GM18907 (cell line): Measurements from ENCODE around the gene PHAX.
"Not testable (repeated sequence)": the region's sequence is repeated elsewhere in the genome, so short reads cannot be mapped to it uniquely, and the experiment has no call there.

Experiments
- ATAC-seq: cut with Tn5 transposase; IDR thresholded peaks from one replicate; pipeline ENCODE4 v1.9.1; 2021; ENCODE audit warnings: mild to moderate bottlenecking, moderate library complexity; ENCODE audit not compliant: unreplicated experiment

Gene PHAX, protein sequence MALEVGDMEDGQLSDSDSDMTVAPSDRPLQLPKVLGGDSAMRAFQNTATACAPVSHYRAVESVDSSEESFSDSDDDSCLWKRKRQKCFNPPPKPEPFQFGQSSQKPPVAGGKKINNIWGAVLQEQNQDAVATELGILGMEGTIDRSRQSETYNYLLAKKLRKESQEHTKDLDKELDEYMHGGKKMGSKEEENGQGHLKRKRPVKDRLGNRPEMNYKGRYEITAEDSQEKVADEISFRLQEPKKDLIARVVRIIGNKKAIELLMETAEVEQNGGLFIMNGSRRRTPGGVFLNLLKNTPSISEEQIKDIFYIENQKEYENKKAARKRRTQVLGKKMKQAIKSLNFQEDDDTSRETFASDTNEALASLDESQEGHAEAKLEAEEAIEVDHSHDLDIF

DNA sequence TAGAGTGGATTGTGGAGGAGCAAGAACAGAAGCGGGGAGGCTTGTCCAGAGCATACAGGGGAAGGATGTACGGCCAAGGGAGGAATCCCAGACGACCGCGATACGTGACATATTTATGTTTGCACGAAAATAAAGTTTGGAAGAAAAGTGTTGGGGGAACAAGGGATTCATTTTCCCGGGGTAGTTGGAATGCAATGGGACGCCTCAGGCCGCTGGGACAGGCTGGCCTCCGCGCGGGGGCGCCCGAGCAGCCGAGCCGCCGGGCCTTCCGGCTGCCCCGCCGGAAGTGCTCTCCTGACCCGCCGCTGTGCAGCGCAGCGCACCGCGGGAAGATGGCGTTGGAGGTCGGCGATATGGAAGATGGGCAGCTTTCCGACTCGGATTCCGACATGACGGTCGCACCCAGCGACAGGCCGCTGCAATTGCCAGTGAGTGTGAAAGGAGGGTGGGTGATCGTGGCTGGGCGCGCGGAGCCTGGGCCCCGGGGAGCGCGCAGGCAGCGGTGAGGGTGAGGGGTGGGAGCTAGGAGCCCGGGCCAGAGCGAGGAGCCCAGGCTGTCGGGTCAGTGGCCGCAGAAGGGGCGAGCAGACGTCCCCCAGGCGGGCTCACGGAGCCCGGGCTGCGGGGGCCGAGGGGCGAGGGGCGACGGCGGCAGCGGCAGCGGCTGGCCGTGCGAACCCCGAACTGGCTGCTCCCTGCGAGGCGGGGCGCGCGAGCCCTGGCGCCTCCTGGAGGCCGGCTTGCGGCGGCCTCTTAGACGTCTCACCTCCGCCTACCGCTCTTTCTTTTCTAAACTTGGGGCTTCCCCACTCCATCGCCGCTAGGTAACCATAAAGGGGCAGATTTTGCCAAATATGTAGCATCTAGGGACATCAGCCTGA lies at the start of gene PHAX:
TSS of gene PHAX (plus strand) at position 317 of the 881 bp plus-strand sequence. CDS start at position 333, 16 bp downstream.
- peak; percentile 98 for ATAC-seq

DNA sequence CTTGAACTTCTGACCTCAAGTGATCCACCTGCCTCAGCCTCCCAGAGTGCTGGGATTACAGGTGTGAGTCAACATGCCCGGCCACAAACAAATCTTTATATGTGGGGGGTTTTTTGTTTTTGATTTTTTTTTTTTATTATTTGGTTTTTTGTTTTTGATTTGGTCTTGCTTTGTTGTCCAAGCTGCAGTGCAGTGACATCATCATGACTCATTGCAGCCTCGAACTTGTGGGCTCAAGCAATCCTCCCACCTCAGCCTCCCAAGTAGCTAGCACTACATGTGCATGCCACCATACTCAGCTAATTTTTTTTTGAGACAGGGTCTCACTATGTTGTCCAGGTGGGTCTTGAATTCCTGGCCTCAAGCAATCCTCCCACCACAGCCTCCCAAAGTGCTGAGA lies 48.1 kb upstream of the PHAX start:
- ATAC-seq: no peak

DNA sequence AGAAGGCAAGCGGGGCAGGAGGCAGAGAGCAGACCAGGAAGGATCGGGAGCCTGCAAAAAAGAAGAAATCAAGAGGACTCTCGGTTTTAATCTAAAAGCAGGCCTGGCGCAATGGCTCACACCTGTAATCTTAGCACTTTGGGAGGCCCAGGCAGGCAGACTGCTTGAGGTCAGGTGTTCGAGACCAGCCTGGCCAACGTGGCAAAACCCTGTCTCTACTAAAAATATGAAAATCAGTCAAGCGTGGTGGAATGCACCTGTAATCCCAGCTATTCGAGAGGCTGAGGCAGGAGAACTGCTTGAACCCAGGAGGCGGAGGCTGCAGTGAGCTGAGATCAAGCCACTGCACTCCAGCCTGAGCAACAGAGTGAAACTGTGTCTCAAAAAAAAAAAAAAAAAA lies 45.6 kb upstream of the PHAX start:
- not testable (repeated sequence) for ATAC-seq

DNA sequence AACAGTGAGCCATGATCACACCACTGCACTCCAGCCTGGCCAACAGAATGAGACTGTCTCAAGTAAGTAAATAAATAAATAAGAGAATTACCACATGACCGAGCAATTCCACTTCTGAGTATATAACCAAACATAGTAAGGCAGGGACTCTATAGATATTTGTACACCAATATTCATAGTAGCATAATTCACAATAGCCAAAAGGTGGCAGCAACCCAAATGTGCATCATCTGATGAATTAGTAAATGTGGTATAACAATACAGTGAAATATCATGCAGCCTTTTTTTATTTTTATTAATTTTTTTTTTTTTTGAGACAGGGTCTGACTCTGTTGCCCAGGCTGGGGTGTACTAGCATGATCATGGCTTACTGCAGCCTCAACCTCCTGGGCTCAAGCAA lies 38.8 kb upstream of the PHAX start:
- no peak for ATAC-seq

DNA sequence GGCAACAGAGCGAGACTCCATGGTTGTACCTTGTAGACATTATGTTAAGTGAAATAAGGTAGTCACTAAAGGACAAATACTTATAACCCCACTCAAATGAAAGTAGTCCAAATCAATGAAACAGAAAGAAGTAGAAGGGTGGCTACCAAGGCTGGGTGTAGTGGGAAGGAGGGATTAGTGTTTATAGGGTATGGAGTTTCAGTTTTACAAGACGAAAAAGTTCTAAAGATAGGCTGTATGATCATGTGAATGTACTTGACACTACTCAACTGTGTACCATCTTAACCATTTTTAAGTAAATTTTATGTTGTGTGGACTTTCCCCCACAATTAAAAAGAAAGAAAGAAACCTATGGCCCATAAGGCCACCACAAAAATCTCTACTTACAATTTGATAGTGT lies 37.9 kb upstream of the PHAX start:
- ATAC-seq: peak; percentile 90

DNA sequence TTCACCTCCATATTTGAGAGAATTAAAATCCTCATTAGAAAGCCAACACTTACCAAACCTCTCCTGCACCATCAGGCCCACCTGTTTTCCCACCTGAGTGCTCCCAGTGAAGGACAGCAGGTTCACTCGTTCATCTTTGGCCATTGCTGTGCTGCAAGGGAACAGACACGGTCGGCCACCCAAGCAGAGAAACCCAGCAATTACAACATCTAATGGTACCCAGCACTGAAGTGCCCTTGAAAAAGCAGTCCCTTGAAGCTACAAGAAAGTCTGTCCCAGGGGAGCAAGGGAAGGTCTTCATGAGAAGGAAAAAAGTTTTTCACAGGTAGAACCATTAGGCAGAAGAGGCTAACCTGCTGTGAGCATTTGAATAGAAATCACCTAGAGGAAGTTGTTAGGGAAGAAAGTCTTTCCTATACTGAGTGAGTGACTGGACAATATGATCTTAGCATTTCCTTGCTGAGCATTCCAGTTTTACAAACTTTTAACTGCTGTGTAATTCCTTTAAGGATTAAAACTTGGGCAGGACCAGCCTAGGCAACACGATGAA lies 32.5 kb upstream of the PHAX start:
- ATAC-seq: no peak

DNA sequence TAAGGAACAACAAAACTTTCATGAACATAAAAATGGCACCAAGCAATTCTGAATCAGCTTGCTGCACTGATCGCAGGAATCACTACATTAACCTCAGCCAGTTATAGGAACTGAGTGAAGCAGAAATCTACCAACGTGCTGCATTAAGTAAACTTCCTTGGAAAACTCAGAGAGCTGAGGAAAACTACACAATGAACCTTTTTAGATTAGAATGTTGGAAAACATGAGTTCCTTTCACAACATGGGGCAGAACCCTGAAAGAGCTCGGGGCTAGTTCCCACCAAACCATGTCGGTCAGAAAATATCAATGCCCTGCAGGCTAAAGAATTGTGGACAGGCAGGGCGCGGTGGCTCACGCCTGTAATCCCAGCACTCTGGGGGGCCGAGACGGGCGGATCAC lies 25.1 kb upstream of the PHAX start:
- ATAC-seq: no peak

DNA sequence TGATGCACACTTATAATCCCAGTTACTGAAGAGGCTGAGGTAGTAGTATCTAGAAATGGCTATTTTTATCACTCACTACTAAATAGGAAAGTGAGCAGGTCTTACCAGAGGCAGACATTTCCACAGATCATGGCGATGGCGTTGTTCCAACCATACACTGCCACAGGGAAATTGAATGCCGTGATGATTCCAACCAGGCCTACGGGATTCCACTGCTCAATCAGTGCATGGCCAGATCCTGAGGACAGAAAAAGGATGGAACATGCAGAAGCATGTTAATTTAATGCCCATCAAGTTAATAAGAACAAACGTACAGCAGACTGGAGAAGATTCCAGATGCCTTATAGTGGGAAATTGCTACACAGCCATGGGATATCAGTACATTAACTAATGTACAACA lies 23.8 kb upstream of the PHAX start:
- ATAC-seq: no peak

DNA sequence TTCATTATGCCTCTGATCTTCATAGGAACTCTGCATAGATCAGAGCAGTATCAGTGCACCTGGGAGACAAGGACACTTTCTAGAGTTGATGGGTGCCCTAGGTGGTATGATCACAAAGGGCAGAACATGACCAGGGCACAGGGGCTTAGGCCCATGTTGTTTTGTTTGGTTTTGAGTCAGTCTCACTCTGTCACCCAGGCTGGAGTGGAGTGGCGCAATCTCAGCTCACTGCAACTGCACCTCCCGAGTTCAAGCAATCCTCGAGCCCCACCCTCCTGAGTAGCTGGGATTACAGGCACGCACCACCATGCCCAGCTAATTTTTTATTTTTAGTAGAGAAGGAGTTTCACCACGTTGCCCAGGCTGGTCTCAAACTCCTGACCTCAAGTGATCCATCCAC lies 23.3 kb upstream of the PHAX start:
- no peak for ATAC-seq

DNA sequence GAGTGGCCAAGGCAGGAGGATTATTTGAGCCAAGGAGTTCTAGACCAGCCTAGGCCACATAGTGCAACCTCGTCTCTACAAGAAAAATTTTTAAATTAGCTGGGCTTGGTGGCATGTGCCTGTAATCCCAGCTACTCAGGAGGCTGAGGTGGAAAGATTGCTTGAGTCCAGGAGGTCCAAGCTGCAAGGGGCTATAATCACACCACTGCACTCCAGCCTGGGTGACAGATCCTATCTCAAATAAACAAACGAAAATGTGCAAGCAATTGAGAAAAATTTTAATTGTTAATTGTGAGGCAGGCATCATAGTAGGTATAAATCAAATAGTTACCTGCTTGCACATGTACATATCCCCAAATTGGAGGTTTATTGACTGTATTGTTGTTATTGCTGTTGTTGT lies 21.0 kb upstream of the PHAX start:
- ATAC-seq: no peak

DNA sequence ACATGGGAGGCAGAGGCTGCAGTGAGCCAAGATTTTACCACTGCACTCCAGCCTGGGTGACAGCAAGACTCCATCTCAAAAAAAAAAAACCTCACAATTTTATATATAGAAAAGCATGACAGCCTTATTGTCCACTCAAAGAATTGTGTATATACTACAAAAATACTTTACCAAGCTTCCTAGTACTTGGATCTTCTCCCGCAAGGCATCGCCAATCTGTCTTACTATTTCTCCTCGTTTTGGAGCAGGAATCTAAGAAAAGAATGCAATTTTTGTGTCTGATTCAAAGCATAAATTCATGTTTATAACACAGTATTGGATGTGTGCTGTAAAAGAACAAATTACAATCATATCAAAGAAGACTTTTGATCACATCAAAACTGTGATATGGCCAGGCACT lies 17.0 kb upstream of the PHAX start:
- ATAC-seq: no peak

DNA sequence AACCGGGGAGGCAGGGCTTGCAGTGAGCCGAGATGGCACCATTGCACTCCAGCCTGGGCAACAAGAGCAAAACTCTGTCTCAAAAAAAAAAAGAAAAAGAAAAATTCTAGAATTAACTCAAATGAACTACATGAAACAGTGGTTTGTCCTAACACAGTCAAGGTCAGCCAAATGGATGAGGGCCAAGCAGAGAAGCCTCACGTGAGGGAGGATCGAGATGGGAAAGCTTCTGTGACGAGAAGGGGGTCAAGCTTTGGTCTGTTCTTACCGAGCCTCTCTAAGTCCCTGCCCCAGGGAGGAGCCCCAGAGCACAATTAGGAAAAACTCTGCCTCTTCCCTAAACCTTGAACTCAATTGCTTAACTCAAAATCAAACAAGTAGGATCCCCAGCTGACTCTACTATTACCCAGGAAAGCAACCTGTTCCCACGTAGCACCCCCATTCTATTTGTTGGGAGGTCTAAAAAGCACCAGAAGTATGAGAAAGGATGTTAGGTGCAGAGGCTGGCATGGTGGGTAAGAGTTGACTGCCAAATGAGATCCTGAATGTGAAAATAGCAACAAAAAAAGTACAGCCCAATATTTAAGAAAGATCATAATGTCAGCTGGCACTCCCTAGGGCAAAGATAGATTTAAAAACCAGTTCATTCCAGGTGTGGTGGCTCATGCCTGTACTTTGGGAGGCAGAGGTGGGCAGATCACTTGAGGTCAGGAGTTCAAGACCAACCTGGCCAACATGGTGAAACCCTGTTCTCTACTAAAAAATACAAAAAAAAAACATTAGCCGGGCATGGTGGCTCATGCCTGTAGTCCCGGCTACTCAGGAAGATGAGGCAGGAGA lies 13.0 kb upstream of the PHAX start:
- no peak for ATAC-seq

DNA sequence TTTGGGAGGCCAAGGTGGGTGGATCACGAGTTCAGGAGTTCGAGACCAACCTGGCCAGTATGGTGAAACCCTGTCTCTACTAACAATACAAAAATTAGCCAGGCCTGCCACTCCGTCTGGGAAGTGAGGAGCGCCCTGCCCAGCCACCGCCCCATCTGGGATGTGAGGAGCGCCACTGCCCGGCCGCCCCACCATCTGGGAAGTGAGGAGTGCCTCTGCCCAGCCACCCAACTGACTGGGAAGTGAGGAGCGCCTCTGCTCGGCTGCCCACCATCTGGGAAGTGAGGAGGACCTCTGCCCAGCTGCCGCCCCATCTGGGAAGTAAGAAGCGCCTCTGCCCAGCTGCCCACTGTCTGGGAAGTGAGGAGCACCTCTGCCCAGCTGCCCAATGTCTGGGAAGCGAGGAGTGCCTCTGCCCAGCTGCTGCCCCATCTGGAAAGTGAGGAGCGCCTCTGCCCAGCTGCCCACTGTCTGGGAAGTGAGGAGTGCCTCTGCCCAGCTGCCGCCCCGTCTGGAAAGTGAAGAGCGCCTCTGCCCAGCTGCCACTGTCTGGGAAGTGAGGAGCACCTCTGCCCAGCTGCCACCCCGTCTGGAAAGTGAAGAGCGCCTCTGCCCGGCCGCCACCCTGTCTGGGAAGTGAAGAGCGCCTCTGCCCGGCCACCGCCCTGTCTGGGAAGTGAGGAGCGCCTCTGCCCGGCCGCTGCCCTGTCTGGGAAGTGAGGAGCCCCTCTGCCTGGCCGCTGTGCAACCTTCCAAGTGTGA lies 11.0 kb upstream of the PHAX start:
- ATAC-seq: no peak

DNA sequence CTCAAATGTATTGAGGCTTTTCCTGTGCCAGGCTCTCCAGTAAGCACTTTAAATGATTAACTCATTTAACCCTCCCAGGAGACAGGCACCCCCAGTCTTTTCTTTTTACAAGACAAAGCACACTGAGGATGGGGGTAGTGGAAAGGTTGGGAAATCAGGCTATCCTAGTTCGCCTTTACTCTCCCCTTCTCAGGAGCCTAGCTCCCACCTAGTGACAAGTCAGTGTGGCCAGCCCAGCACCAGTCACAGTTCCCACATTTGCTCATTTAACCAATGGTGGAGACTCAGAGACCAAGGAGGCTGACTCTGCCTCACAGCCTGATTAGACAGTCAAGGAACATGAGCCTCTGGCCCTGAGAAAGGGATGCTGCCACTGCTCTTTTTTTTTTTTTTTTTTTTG lies 9.2 kb upstream of the PHAX start:
- no peak for ATAC-seq

DNA sequence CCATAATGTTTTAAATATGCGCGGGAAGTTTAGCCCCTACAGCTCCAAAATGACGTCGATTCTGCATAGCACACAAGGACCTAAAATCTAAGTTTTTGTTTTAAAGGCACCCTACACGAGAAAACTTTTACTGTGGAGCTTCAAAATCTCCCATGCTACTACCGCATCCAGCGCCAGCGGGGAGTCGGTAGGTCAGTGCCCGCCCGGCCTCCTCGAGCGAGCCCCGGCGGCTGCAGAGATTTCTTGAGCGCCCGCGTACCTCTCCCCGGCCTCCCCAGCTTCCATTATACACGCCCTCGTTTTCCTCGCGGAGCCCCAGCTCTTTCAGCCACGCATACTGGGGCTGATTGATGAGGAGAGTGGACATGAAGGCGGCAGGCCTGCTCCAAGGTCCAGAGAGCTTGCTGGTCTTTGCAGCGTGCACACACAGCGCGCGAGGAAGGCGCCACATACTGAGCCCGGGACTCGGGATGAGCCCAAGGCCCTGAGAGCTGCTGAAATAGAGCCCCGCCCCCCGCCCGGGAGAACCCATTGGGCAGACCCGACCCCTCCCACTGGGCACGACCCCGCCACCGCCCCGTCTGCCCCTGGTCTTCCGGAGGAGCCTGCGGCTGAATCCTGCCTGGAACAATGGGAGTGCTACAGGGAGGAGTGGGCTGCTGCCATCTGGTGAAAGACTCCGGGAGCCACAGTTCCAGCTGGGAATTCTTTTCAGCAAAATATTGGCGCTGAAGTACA lies 5.8 kb upstream of the PHAX start, which contains the start of gene ALDH7A1:
TSS of gene ALDH7A1 (minus strand) at position 472 of the 738 bp plus-strand sequence. CDS start at position 451, 21 bp downstream.
- peak; percentile 83 for ATAC-seq

DNA sequence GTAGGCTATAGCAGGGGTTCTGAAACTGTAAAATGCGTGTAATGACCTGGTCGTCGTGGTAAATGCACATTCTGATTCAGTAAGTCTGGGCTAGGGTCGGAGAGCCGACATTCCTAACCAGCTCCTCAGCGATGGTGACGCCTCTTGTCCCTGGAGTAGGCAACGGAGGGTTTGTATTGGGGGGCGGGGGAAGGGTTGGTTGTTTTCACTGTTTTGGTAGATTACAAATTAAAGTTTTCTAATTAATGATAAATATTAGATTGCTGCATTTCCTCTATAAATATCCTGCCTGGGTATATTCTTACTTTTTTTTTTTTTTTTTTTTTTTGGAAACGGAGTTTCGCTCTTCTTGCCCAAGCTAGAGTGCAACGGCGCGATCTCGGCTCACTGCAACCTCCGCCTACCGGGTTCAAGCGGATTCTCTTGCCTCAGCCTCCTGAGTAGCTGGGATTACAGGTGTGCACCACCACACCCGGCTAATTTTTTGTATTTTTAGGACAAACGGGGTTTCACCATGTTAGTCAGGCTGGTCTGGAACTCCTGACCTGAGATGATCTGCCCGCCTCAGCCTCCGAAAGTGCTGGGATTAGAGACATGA lies 5.2 kb upstream of the PHAX start:
- ATAC-seq: peak; percentile 14

DNA sequence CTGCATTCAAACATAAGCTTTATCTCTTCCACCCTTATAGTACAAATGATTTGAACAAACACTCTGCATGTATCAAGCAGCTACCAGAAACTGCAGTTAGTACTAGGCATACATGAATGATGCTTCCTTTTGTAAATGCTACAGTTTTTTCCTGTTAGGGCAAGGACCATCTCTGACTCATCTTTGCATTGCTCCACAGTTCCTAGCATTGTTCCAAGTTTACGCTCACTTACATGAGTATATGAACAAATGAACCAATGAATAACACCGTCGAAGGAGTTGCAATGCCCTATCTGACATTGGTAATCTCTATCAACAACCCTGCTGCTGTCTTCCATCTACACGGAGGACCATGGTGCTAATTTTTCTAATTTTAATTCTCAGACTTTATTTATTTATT lies 3.6 kb upstream of the PHAX start:
- no peak for ATAC-seq

DNA sequence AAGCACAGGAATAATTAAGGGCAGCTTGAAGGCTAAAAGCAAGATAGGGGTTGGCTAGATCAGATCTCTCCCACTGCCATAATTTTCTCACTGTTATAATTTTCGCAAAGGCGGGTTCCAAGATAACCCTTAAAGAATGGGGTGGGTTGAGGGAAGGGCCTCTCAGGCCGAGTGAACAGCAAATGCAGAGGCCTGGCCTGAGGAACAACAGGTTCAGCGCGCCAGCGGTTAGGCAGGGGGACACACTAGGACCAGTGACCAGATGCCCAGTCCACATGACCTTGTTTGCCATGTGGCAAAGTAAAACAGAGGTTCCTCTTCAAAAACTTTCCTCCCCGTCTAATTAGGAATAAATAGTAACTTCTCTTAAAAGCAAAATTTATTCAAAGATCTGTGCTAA lies 1.2 kb upstream of the PHAX start:
- no peak for ATAC-seq
